AG04450 (cell line): Measurements from ENCODE around the gene SH3PXD2A. TPM values are rescaled to one million over a fixed set of nuclear protein-coding genes. Genes with fewer than 3 reads are reported as not detected.

Experiments
- CTCF ChIA-PET: fragments of 300-600, 350-600 bp; formaldehyde crosslinking; extraction: SDS; loops from one replicate; lab custom pipeline; 2022; ENCODE audit warnings: antibody characterized with exemption, inconsistent platforms; lab: Charles Lee
- POLR2A ChIA-PET: fragments of 350-600 bp; formaldehyde crosslinking; extraction: SDS; loops from one replicate; lab custom pipeline; 2021; ENCODE audit warnings: antibody characterized with exemption, inconsistent platforms; lab: Yijun Ruan, JAX
- DNase-seq: peaks from one replicate; pipeline ENCODE4 v3.0.0-alpha.2; 2011; ENCODE audit warnings: low read depth, low spot score
- H3K27ac ChIP-seq: one replicate; pipeline ENCODE4 v1.5.1; 2012; ENCODE audit warnings: low read depth, low read length, control low read depth
- H3K27me3 ChIP-seq: one replicate; pipeline ENCODE4 v1.6.0; 2012; ENCODE audit warnings: low read length; ENCODE audit not compliant: control insufficient read depth, insufficient read depth
- H3K4me3 ChIP-seq: 2 replicates; pipeline ENCODE4 v1.5.1; 2011; ENCODE audit warnings: mild to moderate bottlenecking, low read depth, low read length, control low read depth
- H3K9me3 ChIP-seq: 2 replicates; pipeline ENCODE4 v1.5.1; 2012; ENCODE audit warnings: low read length; ENCODE audit not compliant: control insufficient read depth, insufficient read depth
- CTCF ChIP-seq: IDR thresholded peaks from 2 replicates; pipeline ENCODE4 v1.5.1; 2011; ENCODE audit warnings: low read depth, low read length, control low read depth, inconsistent platforms
- polyA plus RNA-seq: library from polyadenylated mRNA; depleted of rRNA; stranded (reverse); fragments of >200 nt; gene quantifications from 2 replicates; pipeline ENCODE4 v1.2.3, GENCODE V29; 2011

The SH3PXD2A gene
- polyA plus RNA-seq, 1 experiment, result 22.9 TPM

- DNase-seq, result no peak
- ChIA-PET CTCF (interaction anchor here (0.6 to 4.1 kb wide), 60 partner anchors 8 to 215 kb away, joined by 3 to 146 read pairs (median 4); no protein-coding TSS in a partner anchor), POLR2A (interaction anchor here (0.9 to 1.4 kb wide), 5 partner anchors 9 to 87 kb away, joined by 3 to 7 read pairs (median 6); no protein-coding TSS in a partner anchor)
- H3K4me3 ChIP-seq, result no peak overlapping the region
- peak overlapping the region; percentile 47 for H3K27ac ChIP-seq
- TF ChIP-seq CTCF, result peak; percentile 98
- H3K27me3 ChIP-seq, result no peaks in the 10 kb centered on the region
- H3K9me3 ChIP-seq, result no peaks in the 10 kb centered on the region
Measured at GRCh38 chr10:103685880-103686669, 169.3 kb downstream of the SH3PXD2A start.

- ChIA-PET POLR2A (no interaction called here), CTCF (interaction anchor here (1.5 to 4.0 kb wide), 2 partner anchors 16 to 91 kb away, joined by 3 to 53 read pairs; no protein-coding TSS in a partner anchor)
- no peak overlapping the region for H3K27ac ChIP-seq
- no peak for TF ChIP-seq CTCF
- H3K27me3 ChIP-seq, result no peaks in the 10 kb centered on the region
- no peak overlapping the region for H3K4me3 ChIP-seq
- H3K9me3 ChIP-seq, result no peaks in the 10 kb centered on the region
- no peak for DNase-seq
Measured at GRCh38 chr10:103683851-103684250, 171.5 kb downstream of the SH3PXD2A start.

GRCh38 chr10:103682631-103683030, 172.7 kb downstream of the SH3PXD2A start:
- TF ChIP-seq CTCF, result no peak
- ChIA-PET CTCF (interaction anchor here (1.1 to 1.5 kb wide), 2 partner anchors 89 to 90 kb away, joined by 3 to 5 read pairs; no protein-coding TSS in a partner anchor), POLR2A (no interaction called here)
- H3K9me3 ChIP-seq, result no peaks in the 10 kb centered on the region; the same call in 1 of the 2 replicates
- no peak for DNase-seq
- H3K27ac ChIP-seq, result no peak overlapping the region
- H3K27me3 ChIP-seq, result no peaks in the 10 kb centered on the region
- H3K4me3 ChIP-seq, result no peak overlapping the region

GRCh38 chr10:103681617-103682399, 173.6 kb downstream of the SH3PXD2A start:
- Histone ChIP-seq H3K4me3 (no peak overlapping the region), H3K27me3 (no peaks in the 10 kb centered on the region), H3K27ac (no peak overlapping the region), H3K9me3 (no peaks in the 10 kb centered on the region; the same call in 1 of the 2 replicates)
- no peak for TF ChIP-seq CTCF
- DNase-seq, result no peak
- POLR2A ChIA-PET, result no interaction called here
- CTCF ChIA-PET, result interaction anchor here (1.1 kb wide), 1 partner anchor 89 kb away, joined by 5 read pairs; no protein-coding TSS in a partner anchor
